T-cell (primary cell): ENCODE data around the gene ZFYVE19. TPM values are rescaled to one million over a fixed set of nuclear protein-coding genes. Genes with fewer than 3 reads are reported as not detected.

Source experiments
- ATAC-seq, 4 experiments: fragments of 200-7000 bp in 3 of 4; fragments of 150-1000 bp in 1 of 4; cut with Tn5 transposase; replicated peaks in 1 of 4; 1 replicate in 3 of 4; 2 replicates in 1 of 4; pipeline ENCODE4 v1.10.0; 2021; ENCODE audit warnings: moderate library complexity in 3 of 4, mild to moderate bottlenecking in 2 of 4, moderate number of reproducible peaks in 1 of 4
- CTCF ChIA-PET, 2 donors: fragments of 300-600 bp; sonication (Branson Sonifier 250); formaldehyde crosslinking; loops; one replicate each; lab custom pipeline; 2022; ENCODE audit warnings: antibody characterized with exemption in 2 of 2; lab: Charles Lee
- POLR2A ChIA-PET, 2 donors: fragments of 300-600 bp; sonication (Branson Sonifier 250); formaldehyde crosslinking; loops; one replicate each; lab custom pipeline; 2022; ENCODE audit warnings: antibody characterized with exemption in 2 of 2; lab: Charles Lee
- DNase-seq, 35 experiments: peaks; one replicate each; pipeline versions ENCODE4 v3.0.0 to v3.0.0-alpha.2; 2013 to 2023
- H3K27ac ChIP-seq: one replicate; pipeline ENCODE4 v1.5.1; 2013; ENCODE audit warnings: low read length
- H3K27me3 ChIP-seq, 2 experiments: replicated peaks in 1 of 2; 1 replicate in 1 of 2; 2 replicates in 1 of 2; pipeline versions ENCODE4 v1.6.1 to v1.7.0; 2013; ENCODE audit warnings: low read length in 1 of 2, mixed read lengths in 1 of 2; ENCODE audit not compliant: control insufficient read depth in 2 of 2, insufficient read depth in 2 of 2; ENCODE audit errors: extremely low read depth in 1 of 2
- H3K36me3 ChIP-seq, 2 donors: 1 replicate in 1 of 2; 2 replicates in 1 of 2; pipeline versions ENCODE4 v1.6.1 to v1.7.0; 2013; ENCODE audit warnings: low read length in 1 of 2; ENCODE audit not compliant: control insufficient read depth in 2 of 2, insufficient read depth in 1 of 2; ENCODE audit errors: extremely low read depth in 1 of 2
- H3K4me1 ChIP-seq, 2 experiments: 1 replicate in 1 of 2; 2 replicates in 1 of 2; pipeline versions ENCODE4 v1.6.1 to v1.7.0; 2013; ENCODE audit warnings: low read length in 2 of 2, mixed read lengths in 1 of 2; ENCODE audit not compliant: insufficient read depth in 2 of 2, control insufficient read depth in 1 of 2; ENCODE audit errors: extremely low read depth in 1 of 2
- H3K4me3 ChIP-seq, 2 donors: 1 replicate in 1 of 2; 2 replicates in 1 of 2; pipeline versions ENCODE4 v1.5.1 to v1.7.0; 2013; ENCODE audit warnings: mild to moderate bottlenecking in 2 of 2, low read length in 1 of 2, moderate library complexity in 1 of 2; ENCODE audit not compliant: control insufficient read depth in 1 of 2; ENCODE audit errors: extremely low read depth in 1 of 2
- H3K9me3 ChIP-seq: 2 replicates; pipeline ENCODE4 v1.7.0; 2013
- H3K27ac Mint-ChIP-seq, 2 donors: one replicate each; pipeline ENCODE4 v1.8.0; 2020 to 2021; ENCODE audit warnings: mild to moderate bottlenecking in 2 of 2, mixed read lengths in 2 of 2
- H3K27me3 Mint-ChIP-seq, 2 donors: one replicate each; pipeline ENCODE4 v1.8.0; 2021 to 2022; ENCODE audit warnings: mixed read lengths in 2 of 2
- H3K36me3 Mint-ChIP-seq: one replicate; pipeline ENCODE4 v1.8.0; 2021; ENCODE audit warnings: mixed read lengths
- H3K4me1 Mint-ChIP-seq, 3 donors: one replicate each; pipeline ENCODE4 v1.8.0; 2020 to 2022; ENCODE audit warnings: mixed read lengths in 3 of 3, mild to moderate bottlenecking in 1 of 3
- H3K4me3 Mint-ChIP-seq, 3 donors: one replicate each; pipeline ENCODE4 v1.8.0; 2020 to 2022; ENCODE audit warnings: mild to moderate bottlenecking in 3 of 3, mixed read lengths in 3 of 3, moderate library complexity in 3 of 3
- H3K9me3 Mint-ChIP-seq, 3 donors: one replicate each; pipeline ENCODE4 v1.8.0; 2020 to 2022; ENCODE audit warnings: mixed read lengths in 3 of 3
- WGBS: methylation state at CpG from one replicate; pipeline ENCODE4 v1.1.5; 2013; ENCODE audit warnings: missing lambda C conversion rate; ENCODE audit not compliant: insufficient coverage; 5-methylcytosine and 5-hydroxymethylcytosine counted together
- total RNA-seq, 35 experiments: library from RNA in 6 of 35; stranded (reverse) in 6 of 35; fragments of 120-200 nt in 1 of 35; gene quantifications; one replicate each; pipeline versions ENCODE4 v1.2.1 to v1.2.4 and lab custom pipeline; 2013 to 2026

Gene ZFYVE19
- total RNA-seq, 5 donors from 2014 or later (not counting 1 experiment from before 2014, with no cell fraction given) = 20.0 to 38.9 (median 30.8) TPM

DNA sequence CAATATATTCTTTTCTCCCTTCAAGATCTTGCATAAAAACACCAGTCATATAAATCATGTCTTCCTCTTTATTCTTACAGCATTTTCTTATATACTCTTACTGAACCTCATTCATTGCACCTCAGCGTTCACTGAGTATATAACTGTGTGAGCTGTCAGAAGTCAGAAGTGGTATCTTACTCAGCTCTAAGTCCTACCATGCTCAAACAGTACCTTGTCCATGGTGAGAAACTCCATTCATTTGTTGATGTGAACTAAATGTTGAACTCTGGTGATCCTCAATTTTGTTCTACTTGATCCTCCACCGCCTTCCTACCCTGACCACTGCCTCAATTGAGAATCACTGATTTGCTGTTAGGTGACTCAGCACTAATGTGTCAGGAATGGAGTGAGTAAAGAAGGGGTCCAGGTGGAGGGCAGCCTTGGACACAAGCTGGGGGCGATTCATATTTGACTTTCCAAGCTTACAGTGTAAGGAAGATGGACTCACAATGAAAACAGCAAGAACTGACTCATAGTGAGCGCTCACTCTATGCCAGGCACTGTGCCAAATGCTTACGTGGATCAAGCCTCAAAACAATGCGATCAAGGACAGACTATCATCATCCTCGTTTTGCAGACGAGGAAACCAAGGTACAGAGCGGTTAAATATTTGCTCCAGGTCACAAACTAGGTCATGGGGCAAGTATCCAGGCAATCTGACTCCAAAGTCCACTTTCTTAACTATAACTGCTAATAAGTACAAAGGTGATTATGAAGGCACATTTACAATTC lies 13.5 kb upstream of the ZFYVE19 start:
- H3K9me3 Mint-ChIP-seq = no peaks in the 10 kb centered on the region
- H3K27ac Mint-ChIP-seq = no peak overlapping the region
- H3K36me3 Mint-ChIP-seq = peaks cover 25% of the 10 kb centered on the region
- 64% methylated on average over 7 of the region's 9 CpGs for WGBS
- H3K4me1 Mint-ChIP-seq = peaks cover 18 to 31% (median 25%) of the 10 kb centered on the region in 3 donors
- ChIA-PET CTCF (interaction anchor here in 1 of 2 donors (0.6 to 0.7 kb wide), 2 partner anchors 90 to 242 kb away, joined by 3 to 9 read pairs; no protein-coding TSS in a partner anchor), POLR2A (interaction anchor here in 1 of 2 donors (0.7 kb wide), 1 partner anchor 1318 kb away, joined by 10 read pairs; no protein-coding TSS in a partner anchor)
- H3K27me3 Mint-ChIP-seq = no peaks in the 10 kb centered on the region
- no peaks in the 10 kb centered on the region for H3K9me3 ChIP-seq
- no peak overlapping the region for H3K4me3 ChIP-seq
- H3K27ac ChIP-seq = no peak overlapping the region
- H3K4me1 ChIP-seq = peaks cover 0 to 5% of the 10 kb centered on the region in 2 experiments
- peaks cover 0 to 16% of the 10 kb centered on the region in 2 donors for H3K36me3 ChIP-seq
- no peak overlapping the region for H3K4me3 Mint-ChIP-seq
- DNase-seq = no peak
- no peaks in the 10 kb centered on the region for H3K27me3 ChIP-seq
- ATAC-seq = no peak

- no peaks in the 10 kb centered on the region for H3K9me3 Mint-ChIP-seq
- no peak overlapping the region for H3K4me3 Mint-ChIP-seq
- Histone ChIP-seq H3K4me1 (no peaks in the 10 kb centered on the region), H3K4me3 (no peak overlapping the region), H3K9me3 (no peaks in the 10 kb centered on the region), H3K27me3 (no peaks in the 10 kb centered on the region), H3K36me3 (peaks cover 0 to 21% of the 10 kb centered on the region in 2 donors), H3K27ac (no peak overlapping the region)
- H3K36me3 Mint-ChIP-seq = peaks cover 41% of the 10 kb centered on the region
- peaks cover 22 to 35% (median 29%) of the 10 kb centered on the region in 3 donors for H3K4me1 Mint-ChIP-seq
- no peak overlapping the region for H3K27ac Mint-ChIP-seq
- CTCF ChIA-PET = no interaction called here
- ATAC-seq (no peak), DNase-seq (no peak)
- WGBS = 100% methylated on average over 1 of the region's 2 CpGs
- POLR2A ChIA-PET = no interaction called here
- H3K27me3 Mint-ChIP-seq = no peaks in the 10 kb centered on the region
Observed at GRCh38 chr15:40796041-40796440, 10.8 kb upstream of the ZFYVE19 start.

- Mint-ChIP-seq H3K9me3 (no peaks in the 10 kb centered on the region), H3K36me3 (peaks cover 44% of the 10 kb centered on the region), H3K27ac (no peak overlapping the region), H3K27me3 (no peaks in the 10 kb centered on the region), H3K4me1 (peaks cover 24 to 38% (median 34%) of the 10 kb centered on the region in 3 donors), H3K4me3 (no peak overlapping the region)
- DNase-seq (no peak), ATAC-seq (no peak)
- no peaks in the 10 kb centered on the region for H3K9me3 ChIP-seq
- no peaks in the 10 kb centered on the region for H3K27me3 ChIP-seq
- ChIA-PET CTCF (interaction anchor here (0.7 to 0.9 kb wide), 2 partner anchors 44 to 62 kb away, joined by 3 to 15 read pairs; no protein-coding TSS in a partner anchor), POLR2A (interaction anchor here in 1 of 2 donors (0.7 kb wide), 1 partner anchor 25 kb away, joined by 8 read pairs; no protein-coding TSS in a partner anchor)
- H3K27ac ChIP-seq = no peak overlapping the region
- no peak overlapping the region for H3K4me3 ChIP-seq
- no CpG with 5 or more reads among the region's 5 CpGs for WGBS
- H3K36me3 ChIP-seq = peaks cover under 1 to 20% of the 10 kb centered on the region in 2 donors
- H3K4me1 ChIP-seq = no peaks in the 10 kb centered on the region
Observed at GRCh38 chr15:40796512-40796911, 10.4 kb upstream of the ZFYVE19 start.

- WGBS = 100% methylated on average over 1 of the region's 3 CpGs
- ATAC-seq (no peak), DNase-seq (no peak)
- POLR2A ChIA-PET = interaction anchor here in 1 of 2 donors (0.7 kb wide), 1 partner anchor 72 kb away, joined by 15 read pairs; no protein-coding TSS in a partner anchor
- H3K36me3 Mint-ChIP-seq = peaks cover 34% of the 10 kb centered on the region
- H3K27ac Mint-ChIP-seq = no peak overlapping the region
- H3K9me3 Mint-ChIP-seq = no peaks in the 10 kb centered on the region
- H3K4me1 ChIP-seq = no peaks in the 10 kb centered on the region
- H3K27me3 Mint-ChIP-seq = no peaks in the 10 kb centered on the region
- no peaks in the 10 kb centered on the region for H3K9me3 ChIP-seq
- no peak overlapping the region for H3K4me3 ChIP-seq
- CTCF ChIA-PET = interaction anchor here in 1 of 2 donors (0.7 kb wide), 1 partner anchor 208 kb away, joined by 3 read pairs; no protein-coding TSS in a partner anchor
- H3K27me3 ChIP-seq = no peaks in the 10 kb centered on the region
- no peak overlapping the region for H3K4me3 Mint-ChIP-seq
- H3K4me1 Mint-ChIP-seq = peaks cover 38 to 49% (median 44%) of the 10 kb centered on the region in 3 donors
- peaks cover 10 to 12% of the 10 kb centered on the region in 2 donors for H3K36me3 ChIP-seq
- no peak overlapping the region for H3K27ac ChIP-seq
Observed at GRCh38 chr15:40799523-40799922, 7.4 kb upstream of the ZFYVE19 start.

GRCh38 chr15:40803076-40803475 lies 3.8 kb upstream of the ZFYVE19 start:
- Histone ChIP-seq H3K36me3 (peaks cover 9 to 10% of the 10 kb centered on the region in 2 donors), H3K27ac (no peak overlapping the region), H3K4me1 (peaks cover 11 to 16% of the 10 kb centered on the region in 2 experiments), H3K4me3 (no peak overlapping the region), H3K9me3 (no peaks in the 10 kb centered on the region), H3K27me3 (no peaks in the 10 kb centered on the region)
- Mint-ChIP-seq H3K36me3 (peaks cover 26% of the 10 kb centered on the region), H3K27ac (no peak overlapping the region), H3K4me1 (peaks cover 42 to 51% (median 43%) of the 10 kb centered on the region in 3 donors), H3K27me3 (no peaks in the 10 kb centered on the region), H3K9me3 (no peaks in the 10 kb centered on the region), H3K4me3 (no peak overlapping the region)
- POLR2A ChIA-PET = interaction anchor here in 1 of 2 donors (0.7 kb wide), 1 partner anchor 35 kb away, joined by 18 read pairs; no protein-coding TSS in a partner anchor
- DNase-seq (no peak), ATAC-seq (no peak)
- 100% methylated on average over 1 of the region's 2 CpGs for WGBS
- CTCF ChIA-PET = interaction anchor here in 1 of 2 donors (0.7 kb wide), 1 partner anchor 34 kb away, joined by 8 read pairs; no protein-coding TSS in a partner anchor

DNA sequence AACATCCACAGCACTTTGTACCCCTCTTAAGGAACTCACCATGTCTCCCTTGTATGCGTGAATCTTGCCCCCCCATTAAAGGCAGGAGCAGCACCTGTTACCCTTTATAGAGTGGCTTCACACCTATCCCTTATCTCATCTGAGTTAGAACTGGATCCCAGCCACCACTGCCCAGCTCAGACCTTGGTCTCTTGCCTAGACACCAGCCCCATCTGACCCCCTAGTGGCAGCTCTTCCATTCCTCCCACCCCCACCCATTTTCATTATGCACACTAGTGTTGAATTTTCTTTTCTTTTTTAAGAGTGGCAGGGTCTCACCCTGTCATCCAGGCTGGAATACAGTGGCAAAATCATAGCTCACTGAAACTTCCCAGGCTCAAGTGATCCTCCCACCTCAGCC lies 3.2 kb upstream of the ZFYVE19 start:
- ATAC-seq (no peak), DNase-seq (no peak)
- Mint-ChIP-seq H3K36me3 (peaks cover 20% of the 10 kb centered on the region), H3K27me3 (no peaks in the 10 kb centered on the region), H3K27ac (no peak overlapping the region), H3K4me1 (peaks cover 41 to 49% (median 44%) of the 10 kb centered on the region in 3 donors), H3K4me3 (no peak overlapping the region), H3K9me3 (no peaks in the 10 kb centered on the region)
- Histone ChIP-seq H3K4me3 (no peak overlapping the region), H3K36me3 (peaks cover 9 to 10% of the 10 kb centered on the region in 2 donors), H3K27ac (no peak overlapping the region), H3K27me3 (no peaks in the 10 kb centered on the region), H3K9me3 (no peaks in the 10 kb centered on the region), H3K4me1 (peaks cover 14 to 22% of the 10 kb centered on the region in 2 experiments)
- POLR2A ChIA-PET = interaction anchor here (0.6 to 0.7 kb wide), 3 partner anchors 209 to 993 kb away, joined by 3 to 9 read pairs (median 4); no protein-coding TSS in a partner anchor
- CTCF ChIA-PET = interaction anchor here (0.6 kb wide), 3 partner anchors 17 to 388 kb away, joined by 3 to 6 read pairs (median 3); no protein-coding TSS in a partner anchor
- WGBS = 75% methylated on average over 1 of the region's 1 CpG
